HFF-Myc (cell line): ENCODE data around the gene GPR107.

Experiments
- DNase-seq: peaks from one replicate; pipeline ENCODE4 v3.0.0-alpha.2; 2011; ENCODE audit warnings: low read depth; ENCODE audit errors: extremely low read depth
- H3K4me3 ChIP-seq: replicated peaks from 2 replicates; pipeline ENCODE4 v1.5.1; 2011; ENCODE audit warnings: low read depth, mild to moderate bottlenecking, control low read depth, low read length
- TF ChIP-seq, protein P1 (sequence below): IDR thresholded peaks from 2 replicates; pipeline ENCODE4 v1.5.1; 2012; ENCODE audit warnings: mild to moderate bottlenecking, low read depth, low read length, control low read depth; ENCODE audit errors: missing control alignments

Gene GPR107

GRCh38 chr9:130073373-130073772, 19.7 kb downstream of the GPR107 start:
- DNase-seq = no peak
- TF ChIP-seq, protein P1, sequence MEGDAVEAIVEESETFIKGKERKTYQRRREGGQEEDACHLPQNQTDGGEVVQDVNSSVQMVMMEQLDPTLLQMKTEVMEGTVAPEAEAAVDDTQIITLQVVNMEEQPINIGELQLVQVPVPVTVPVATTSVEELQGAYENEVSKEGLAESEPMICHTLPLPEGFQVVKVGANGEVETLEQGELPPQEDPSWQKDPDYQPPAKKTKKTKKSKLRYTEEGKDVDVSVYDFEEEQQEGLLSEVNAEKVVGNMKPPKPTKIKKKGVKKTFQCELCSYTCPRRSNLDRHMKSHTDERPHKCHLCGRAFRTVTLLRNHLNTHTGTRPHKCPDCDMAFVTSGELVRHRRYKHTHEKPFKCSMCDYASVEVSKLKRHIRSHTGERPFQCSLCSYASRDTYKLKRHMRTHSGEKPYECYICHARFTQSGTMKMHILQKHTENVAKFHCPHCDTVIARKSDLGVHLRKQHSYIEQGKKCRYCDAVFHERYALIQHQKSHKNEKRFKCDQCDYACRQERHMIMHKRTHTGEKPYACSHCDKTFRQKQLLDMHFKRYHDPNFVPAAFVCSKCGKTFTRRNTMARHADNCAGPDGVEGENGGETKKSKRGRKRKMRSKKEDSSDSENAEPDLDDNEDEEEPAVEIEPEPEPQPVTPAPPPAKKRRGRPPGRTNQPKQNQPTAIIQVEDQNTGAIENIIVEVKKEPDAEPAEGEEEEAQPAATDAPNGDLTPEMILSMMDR = no peak
- no peak overlapping the region for H3K4me3 ChIP-seq

GRCh38 chr9:130078547-130078946, 24.8 kb downstream of the GPR107 start:
- no peak overlapping the region for H3K4me3 ChIP-seq
- DNase-seq = no peak
- TF ChIP-seq, protein P1 = no peak

DNA sequence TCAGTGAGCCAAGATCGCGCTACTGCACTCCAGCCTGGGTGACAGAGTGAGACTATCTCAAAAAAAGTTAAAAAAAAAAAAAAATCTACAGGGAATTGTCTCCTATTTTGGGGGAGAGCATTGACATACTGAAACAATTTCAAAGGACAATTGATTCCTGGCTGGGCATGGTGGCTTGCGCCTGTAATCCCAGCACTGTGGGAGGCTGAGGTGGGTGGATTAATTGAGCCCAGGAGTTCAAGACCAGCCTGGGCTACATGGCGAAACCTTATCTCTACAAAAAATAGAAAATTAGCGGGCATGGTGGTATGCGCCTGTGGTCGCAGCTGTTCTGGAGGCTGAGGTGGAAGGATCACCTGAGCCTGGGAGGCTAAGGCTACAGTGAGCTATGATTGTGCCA, 30.6 kb downstream of the GPR107 start:
- no peak overlapping the region for H3K4me3 ChIP-seq
- TF ChIP-seq, protein P1 = no peak
- DNase-seq = no peak

DNA sequence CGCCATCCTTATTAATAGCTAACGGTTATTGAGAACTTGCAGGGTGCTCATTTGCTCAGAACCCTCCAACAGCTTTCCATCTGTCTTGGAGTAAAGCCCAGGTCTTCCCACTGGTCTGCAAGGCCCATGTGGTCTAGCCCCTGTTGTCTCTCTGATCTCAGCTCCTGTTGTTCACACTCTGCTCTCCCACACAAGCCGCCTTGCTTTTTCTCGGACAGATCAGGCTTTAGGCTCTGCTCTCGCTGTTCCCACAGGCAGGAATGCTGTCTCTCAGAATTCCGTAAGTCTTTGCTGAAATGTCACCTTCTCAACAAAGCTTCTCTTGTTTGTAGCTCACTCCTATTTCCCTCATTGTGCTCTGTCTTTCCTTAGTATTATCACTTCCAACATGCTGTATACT, 34.3 kb downstream of the GPR107 start:
- TF ChIP-seq, protein P1 = no peak

DNA sequence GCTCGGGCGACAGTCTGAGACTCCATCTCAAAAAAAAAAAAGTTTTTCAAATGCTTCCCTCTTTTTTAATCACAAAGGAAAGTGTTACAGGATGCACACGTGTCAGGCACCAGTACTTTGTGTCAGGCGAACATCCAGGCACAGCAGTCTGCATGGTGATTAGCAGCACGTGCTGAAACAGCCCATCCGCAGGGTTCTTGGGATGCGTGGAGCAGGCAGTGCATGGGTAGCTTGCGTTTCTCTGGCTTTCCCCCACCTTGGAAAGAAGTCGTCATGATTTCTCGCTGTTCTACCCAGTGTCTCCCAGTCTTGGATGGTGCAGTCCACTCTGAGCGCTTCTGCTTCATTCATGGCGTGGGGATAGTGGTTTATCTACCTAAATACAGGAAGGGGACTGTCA, 35.4 kb downstream of the GPR107 start:
- TF ChIP-seq, protein P1 = no peak
- no peak for DNase-seq
- H3K4me3 ChIP-seq = no peak overlapping the region

More for the DNA sequence above, 34.3 kb downstream of the GPR107 start:
- H3K4me3 ChIP-seq = no peak overlapping the region
- no peak for DNase-seq

- no peak overlapping the region for H3K4me3 ChIP-seq
- no peak for DNase-seq
- TF ChIP-seq, protein P1 = no peak
Measured at GRCh38 chr9:130090915-130091314, 37.2 kb downstream of the GPR107 start.

GRCh38 chr9:130092910-130093309, 39.2 kb downstream of the GPR107 start:
- DNase-seq = no peak
- no peak overlapping the region for H3K4me3 ChIP-seq
- TF ChIP-seq, protein P1 = no peak
